ENCODE data around the gene OR2F2.

DNA sequence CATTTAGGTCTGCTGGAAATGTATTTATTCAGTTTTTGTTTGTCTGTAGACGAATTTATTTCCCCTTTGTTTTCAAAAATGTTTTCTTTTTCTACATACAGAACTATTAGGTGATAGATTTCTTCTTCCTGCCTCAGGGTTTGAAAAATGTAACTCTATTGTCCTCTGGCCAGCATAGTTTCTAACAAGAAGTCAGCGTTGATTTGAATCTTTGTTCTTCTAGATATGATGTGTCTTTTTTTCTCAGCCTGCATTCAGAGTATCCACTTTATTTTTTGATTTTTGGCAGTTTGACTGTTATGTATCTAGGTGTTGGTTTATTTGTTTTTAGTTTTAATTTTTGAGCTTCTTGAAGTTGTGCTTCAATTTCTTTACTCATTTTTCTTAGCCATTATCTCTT, 12.1 kb downstream of the OR2F2 start:
- TF ChIP-seq, protein P1, sequence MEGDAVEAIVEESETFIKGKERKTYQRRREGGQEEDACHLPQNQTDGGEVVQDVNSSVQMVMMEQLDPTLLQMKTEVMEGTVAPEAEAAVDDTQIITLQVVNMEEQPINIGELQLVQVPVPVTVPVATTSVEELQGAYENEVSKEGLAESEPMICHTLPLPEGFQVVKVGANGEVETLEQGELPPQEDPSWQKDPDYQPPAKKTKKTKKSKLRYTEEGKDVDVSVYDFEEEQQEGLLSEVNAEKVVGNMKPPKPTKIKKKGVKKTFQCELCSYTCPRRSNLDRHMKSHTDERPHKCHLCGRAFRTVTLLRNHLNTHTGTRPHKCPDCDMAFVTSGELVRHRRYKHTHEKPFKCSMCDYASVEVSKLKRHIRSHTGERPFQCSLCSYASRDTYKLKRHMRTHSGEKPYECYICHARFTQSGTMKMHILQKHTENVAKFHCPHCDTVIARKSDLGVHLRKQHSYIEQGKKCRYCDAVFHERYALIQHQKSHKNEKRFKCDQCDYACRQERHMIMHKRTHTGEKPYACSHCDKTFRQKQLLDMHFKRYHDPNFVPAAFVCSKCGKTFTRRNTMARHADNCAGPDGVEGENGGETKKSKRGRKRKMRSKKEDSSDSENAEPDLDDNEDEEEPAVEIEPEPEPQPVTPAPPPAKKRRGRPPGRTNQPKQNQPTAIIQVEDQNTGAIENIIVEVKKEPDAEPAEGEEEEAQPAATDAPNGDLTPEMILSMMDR (IDR thresholded peaks at IDR 0.05), result no peak
- TF ChIP-seq POLR2A (IDR thresholded peaks at IDR 0.05; ENCODE audit: low read depth) (no peak), POLR2AphosphoS5 (IDR thresholded peaks at IDR 0.05) (no peak)

Measured in esophagus muscularis mucosa (tissue), 3 donors.